ENCODE results near the gene GSE1.

- no peak for TF ChIP-seq CTCF (IDR thresholded peaks at IDR 0.05)
- no peak for TF ChIP-seq POLR2AphosphoS5 (IDR thresholded peaks at IDR 0.05; ENCODE audit: low read depth, low read length)
- no peak for TF ChIP-seq SIN3A (IDR thresholded peaks at IDR 0.05; ENCODE audit: borderline replicate concordance, insufficient read depth, low read depth, low read length)
- no peak for TF ChIP-seq REST (IDR thresholded peaks at IDR 0.05; ENCODE audit: insufficient read depth in 1 of 2, low read depth in 2 of 2, low read length in 1 of 2)
- no peak for TF ChIP-seq TCF7L2 (IDR thresholded peaks at IDR 0.05; ENCODE audit: low read depth, low read length)
Observed at GRCh38 chr16:85695196-85696128, 82.3 kb downstream of the GSE1 start.
